HepG2 (cell line): Measurements from ENCODE around the gene PLEKHA5. TPM values are rescaled to one million over a fixed set of nuclear protein-coding genes. Genes with fewer than 3 reads are reported as not detected.

Experiments
- BORCS8-MEF2B ChIP-seq: sonication (generic); formaldehyde crosslinking; IDR thresholded peaks from 2 replicates; pipeline ENCODE4 v1.8.0; 2022; ENCODE audit warnings: mild to moderate bottlenecking, missing genetic modification reagents
- ELF1 ChIP-seq: sonication (generic); formaldehyde crosslinking; IDR thresholded peaks from 2 replicates; pipeline ENCODE4 v1.4.0; 2020; ENCODE audit warnings: missing genetic modification reagents
- FOXP4 ChIP-seq: sonication (generic); formaldehyde crosslinking; IDR thresholded peaks from 2 replicates; pipeline ENCODE4 v1.4.0; 2020; ENCODE audit warnings: missing genetic modification reagents
- HOXD1 ChIP-seq: sonication (generic); formaldehyde crosslinking; IDR thresholded peaks from 2 replicates; pipeline ENCODE4 v1.5.0; 2020; ENCODE audit warnings: missing genetic modification reagents
- ISX ChIP-seq: sonication (generic); formaldehyde crosslinking; conservative IDR thresholded peaks from 2 replicates; pipeline ENCODE4 v1.5.0; 2020; ENCODE audit warnings: missing genetic modification reagents
- MEIS2 ChIP-seq: sonication (generic); formaldehyde crosslinking; IDR thresholded peaks from 2 replicates; pipeline ENCODE4 v1.9.0; 2021; ENCODE audit warnings: mild to moderate bottlenecking, missing genetic modification reagents
- MIER3 ChIP-seq: IDR thresholded peaks from 2 replicates; pipeline ENCODE4 v1.6.1; 2016; ENCODE audit warnings: missing compliant biosample characterization, borderline replicate concordance
- MXD3 ChIP-seq: IDR thresholded peaks from 2 replicates; pipeline ENCODE4 v1.6.1; 2016; ENCODE audit warnings: mild to moderate bottlenecking, missing biosample characterization, missing genetic modification reagents
- PATZ1 ChIP-seq: sonication (generic); formaldehyde crosslinking; IDR thresholded peaks from 2 replicates; pipeline ENCODE4 v1.4.0; 2020; ENCODE audit warnings: missing genetic modification reagents
- SOX5 ChIP-seq: IDR thresholded peaks from 2 replicates; pipeline ENCODE4 v1.6.1; 2016; ENCODE audit warnings: borderline replicate concordance
- TAF1 ChIP-seq: sonication (generic); formaldehyde crosslinking; IDR thresholded peaks from 2 replicates; pipeline ENCODE4 v1.4.0; 2020; ENCODE audit warnings: missing genetic modification reagents
- TEAD2 ChIP-seq: sonication (generic); formaldehyde crosslinking; IDR thresholded peaks from 2 replicates; pipeline ENCODE4 v1.9.0; 2021; ENCODE audit warnings: missing genetic modification reagents
- ZBTB10 ChIP-seq: sonication (generic); formaldehyde crosslinking; IDR thresholded peaks from 2 replicates; pipeline ENCODE4 v1.4.0; 2020; ENCODE audit warnings: missing genetic modification reagents, borderline replicate concordance
- ZFP1 ChIP-seq: IDR thresholded peaks from 2 replicates; pipeline ENCODE4 v1.6.1; 2016
- ZFP36L2 ChIP-seq: sonication (generic); formaldehyde crosslinking; IDR thresholded peaks from 2 replicates; pipeline ENCODE4 v1.4.0; 2020; ENCODE audit warnings: missing genetic modification reagents
- ZGPAT ChIP-seq: IDR thresholded peaks from 2 replicates; pipeline ENCODE4 v1.6.1; 2016; ENCODE audit warnings: mild to moderate bottlenecking
- ZNF232 ChIP-seq: sonication (generic); formaldehyde crosslinking; IDR thresholded peaks from 2 replicates; pipeline ENCODE4 v1.4.0; 2020; ENCODE audit warnings: missing genetic modification reagents, borderline replicate concordance
- ZNF251 ChIP-seq: sonication (generic); formaldehyde crosslinking; IDR thresholded peaks from 2 replicates; pipeline ENCODE4 v1.9.0; 2021; ENCODE audit warnings: mild to moderate bottlenecking, missing genetic modification reagents
- ZNF550 ChIP-seq: sonication (generic); formaldehyde crosslinking; IDR thresholded peaks from 2 replicates; pipeline ENCODE4 v1.4.0; 2020; ENCODE audit warnings: mild to moderate bottlenecking, missing genetic modification reagents, borderline replicate concordance
- ZSCAN5A ChIP-seq: sonication (generic); formaldehyde crosslinking; IDR thresholded peaks from 2 replicates; pipeline ENCODE4 v1.8.0; 2022; ENCODE audit warnings: mild to moderate bottlenecking, missing genetic modification reagents, borderline replicate concordance
- polyA plus RNA-seq, 8 experiments: library from polyadenylated mRNA; depleted of rRNA in 3 of 8; stranded (reverse) in 7 of 8; unstranded in 1 of 8; fragments of >200 nt; fragmentation: Illumina TruSeq in 4 of 8; extraction: Trizol in 4 of 8; gene quantifications; 2 replicates each; pipeline versions ENCODE4 v1.2.1 to v1.2.3, GENCODE V29; 2011 to 2016; ENCODE audit warnings: low read depth in 4 of 8, missing spikeins in 1 of 8, mixed read lengths in 1 of 8; ENCODE audit not compliant: insufficient read depth in 1 of 8
- total RNA-seq, 5 experiments: library from RNA; depleted of rRNA; stranded (reverse); fragments of >200 nt; fragmentation: Illumina TruSeq; extraction: Trizol; gene quantifications; 2 replicates each; pipeline ENCODE4 v1.2.3, GENCODE V29; 2016; ENCODE audit warnings: low read depth in 1 of 5

The PLEKHA5 gene
- total and polyA plus RNA-seq, 2 of the 13 experiments (the other 11 are each of a cell fraction or from before 2014, with no cell fraction given), result 4.2 to 15.4 TPM

- TF ChIP-seq ZBTB10 (CRISPR knock-in tag) (0 out of 2 replicates have a peak, but pooled peaks have one; percentile 2), ZGPAT (CRISPR knock-in tag) (peak; percentile 54; the same call in 1 of the 2 replicates), ZNF232 (CRISPR knock-in tag) (no peak), ZFP36L2 (no peak), HOXD1 (CRISPR knock-in tag) (0 out of 2 replicates have a peak, but pooled peaks have one; percentile 16), MIER3 (CRISPR knock-in tag) (no peak), ELF1 (CRISPR knock-in tag) (no peak), SOX5 (CRISPR knock-in tag) (no peak), ISX (CRISPR knock-in tag) (no peak), BORCS8-MEF2B (CRISPR knock-in tag) (no peak), PATZ1 (CRISPR knock-in tag) (peak; percentile 64; the same call in 1 of the 2 replicates), ZNF251 (CRISPR knock-in tag) (no peak), TAF1 (CRISPR knock-in tag) (peak; percentile 15; the same call in 1 of the 2 replicates), ZSCAN5A (CRISPR knock-in tag) (no peak), MEIS2 (CRISPR knock-in tag) (no peak), MXD3 (CRISPR knock-in tag) (no peak), ZNF550 (CRISPR knock-in tag) (no peak), ZFP1 (CRISPR knock-in tag) (no peak), FOXP4 (CRISPR knock-in tag) (peak; percentile 26; the same call in 1 of the 2 replicates), TEAD2 (no peak)
These were observed 891 bp downstream of the PLEKHA5 start (continued) for GRCh38 chr12:19130224-19131024.
